GM18505 (cell line): ENCODE data around the gene SOX8.

ENCODE experiments used
- ATAC-seq: cut with Tn5 transposase; IDR thresholded peaks from one replicate; pipeline ENCODE4 v1.9.1; 2021; ENCODE audit not compliant: unreplicated experiment
- POLR2A ChIP-seq: IDR thresholded peaks from 4 replicates; pipeline ENCODE4 v1.6.1; 2011; ENCODE audit warnings: borderline replicate concordance; ENCODE audit not compliant: insufficient read depth, insufficient read length; ENCODE audit errors: extremely low read depth

SOX8 gene

GRCh38 chr16:981695-982144, at the start of gene SOX8:
Gene SOX8 (plus strand): TSS chr16:981770. CDS start chr16:981923, 153 bp downstream.
- no peak for TF ChIP-seq POLR2A
- no peak for ATAC-seq

DNA sequence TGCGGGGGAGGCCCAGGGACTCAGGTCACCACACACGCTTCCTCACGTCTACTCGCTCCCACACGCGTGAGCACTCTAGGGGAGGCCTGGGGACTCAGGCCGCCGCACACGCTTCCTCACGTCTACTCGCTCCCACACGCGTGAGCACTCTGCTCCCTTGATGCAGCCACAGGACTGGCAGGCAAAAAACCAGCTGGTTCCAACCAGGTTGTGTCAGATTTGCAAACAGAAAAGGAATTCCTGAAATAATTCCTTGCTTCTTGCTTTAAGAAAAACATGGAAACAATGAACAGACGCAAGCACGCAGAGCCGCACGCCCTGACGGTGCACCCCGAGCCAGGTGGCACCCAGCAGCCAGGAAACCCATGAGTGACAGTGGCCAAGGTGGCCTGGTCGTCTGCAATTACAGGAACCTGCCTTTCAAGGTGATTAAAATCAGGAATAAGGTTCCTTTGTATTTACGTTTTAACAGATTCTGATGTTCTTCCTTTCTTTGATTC, 48.7 kb upstream of the SOX8 start:
- ATAC-seq, result no peak
- TF ChIP-seq POLR2A, result no peak

DNA sequence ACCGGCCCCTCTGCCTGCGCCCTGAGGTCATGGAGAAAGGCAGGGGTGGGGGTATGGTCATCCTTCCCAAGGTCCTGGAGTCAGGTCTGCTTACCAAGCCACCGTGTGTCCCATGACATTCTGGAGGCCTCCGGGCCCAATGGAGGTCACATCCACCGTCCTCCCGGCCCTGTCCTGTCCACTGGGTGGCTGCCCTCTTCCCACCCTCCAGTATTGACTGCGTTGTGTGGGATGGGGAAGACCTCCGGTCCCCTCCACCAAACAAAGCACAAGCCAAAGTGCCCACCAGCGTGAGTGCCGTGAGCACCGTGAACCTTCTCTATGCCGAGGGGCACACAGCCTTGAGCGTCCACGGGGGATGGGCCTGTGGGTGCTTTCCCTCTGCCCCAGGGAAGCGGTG, 48.0 kb upstream of the SOX8 start:
- TF ChIP-seq POLR2A, result no peak
- ATAC-seq, result no peak

DNA sequence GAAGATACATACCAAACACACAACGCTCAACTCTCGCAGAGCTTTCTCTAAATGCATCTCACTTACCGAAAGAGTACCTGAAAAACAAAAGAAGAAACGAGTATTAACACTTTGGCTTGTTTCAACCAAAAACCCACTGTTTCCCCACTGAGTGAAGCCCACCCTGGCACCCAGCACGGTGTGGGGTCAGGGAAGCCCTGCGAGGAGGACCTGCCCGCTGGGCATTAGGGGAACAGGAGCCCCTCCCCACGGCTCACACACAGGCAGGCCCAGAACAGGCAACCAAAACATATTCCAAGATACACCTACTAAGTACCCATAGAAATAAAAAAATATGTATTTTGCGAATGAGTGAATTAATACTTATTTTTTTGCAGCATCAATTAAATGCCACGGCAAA, 47.4 kb upstream of the SOX8 start:
- TF ChIP-seq POLR2A, result no peak
- no peak for ATAC-seq

GRCh38 chr16:935684-936083, 45.9 kb upstream of the SOX8 start:
- TF ChIP-seq POLR2A, result no peak
- no peak for ATAC-seq

- TF ChIP-seq POLR2A, result no peak
- ATAC-seq, result no peak
Measured at GRCh38 chr16:937311-937710, 44.3 kb upstream of the SOX8 start.

GRCh38 chr16:937723-938122, 43.8 kb upstream of the SOX8 start:
- TF ChIP-seq POLR2A, result no peak
- ATAC-seq, result no peak

DNA sequence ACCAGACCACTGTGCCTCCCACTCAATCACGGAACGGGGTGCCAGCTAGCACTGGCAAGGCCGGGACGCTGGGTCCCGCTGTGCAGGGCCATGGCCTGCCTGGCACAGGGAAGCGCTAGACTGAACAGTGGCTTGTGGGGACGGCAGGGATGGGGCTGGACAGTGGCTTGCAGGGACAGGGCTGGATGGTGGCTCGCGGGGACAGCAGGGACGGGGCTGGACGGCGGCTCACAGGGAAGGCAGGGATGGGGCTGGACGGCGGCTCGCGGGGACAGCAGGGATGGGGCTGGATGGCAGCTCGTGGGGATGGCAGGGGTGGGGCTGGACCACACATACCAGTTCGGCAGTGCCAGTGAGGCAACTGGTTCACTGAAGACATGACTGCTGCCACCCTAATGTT, 43.4 kb upstream of the SOX8 start:
- no peak for TF ChIP-seq POLR2A
- ATAC-seq, result no peak

DNA sequence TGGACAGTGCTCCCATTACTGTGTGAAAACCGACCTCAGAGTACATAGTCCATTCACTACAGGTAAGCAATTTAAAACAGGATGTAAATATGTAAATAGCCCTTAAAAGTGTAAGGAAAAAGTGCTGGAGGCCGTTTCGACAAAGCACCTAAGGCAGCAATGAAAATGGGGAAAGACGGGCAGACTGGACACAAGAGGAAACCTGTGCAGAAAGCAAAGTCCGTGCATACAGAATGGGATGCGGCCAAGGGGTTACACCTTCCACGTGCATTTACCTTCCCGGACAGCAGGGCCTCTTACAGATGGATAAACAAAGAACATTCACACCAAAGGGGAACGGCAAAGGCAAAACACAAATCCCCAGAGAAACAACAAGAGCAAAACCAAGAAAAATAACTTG, 42.8 kb upstream of the SOX8 start:
- no peak for TF ChIP-seq POLR2A
- ATAC-seq, result no peak

DNA sequence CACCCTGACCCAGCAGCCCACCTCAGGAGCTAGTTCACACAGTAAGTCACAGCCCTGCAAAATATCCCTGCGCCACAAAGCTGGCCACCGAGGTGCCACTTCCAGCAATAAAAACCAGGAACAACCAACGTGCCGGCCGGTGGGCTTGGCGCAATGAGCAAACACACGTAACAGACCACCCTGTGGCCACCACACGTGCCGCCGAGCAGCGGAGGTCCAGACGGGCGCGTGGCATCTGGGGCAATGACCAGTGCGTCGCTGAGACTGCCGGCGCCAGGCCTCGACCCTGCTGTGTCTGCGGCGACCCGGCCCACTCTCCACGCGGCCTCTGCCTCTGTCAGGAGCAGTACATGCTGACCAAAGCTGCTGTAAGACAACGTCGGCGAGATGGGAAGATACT, 42.3 kb upstream of the SOX8 start:
- no peak for ATAC-seq
- no peak for TF ChIP-seq POLR2A

DNA sequence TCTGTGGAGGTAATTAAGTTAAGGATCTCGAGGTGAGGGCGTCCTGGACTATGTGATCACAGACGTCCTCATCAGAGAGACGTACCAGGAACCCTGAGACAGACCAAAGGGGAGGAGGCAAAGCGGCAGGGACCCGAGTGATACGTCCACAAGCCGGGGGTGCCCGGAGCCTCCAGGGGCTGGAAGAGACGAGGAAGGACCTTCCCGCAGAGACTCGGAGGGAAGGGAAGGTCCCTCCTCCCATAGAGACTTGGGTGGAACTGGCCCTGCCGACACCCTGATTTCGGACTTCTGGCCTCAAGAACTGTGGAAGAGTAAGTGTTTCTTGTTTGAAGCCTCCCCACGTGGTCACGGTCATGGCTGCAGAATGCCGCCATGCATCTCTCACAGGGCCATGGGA, 41.6 kb upstream of the SOX8 start:
- TF ChIP-seq POLR2A, result no peak

DNA sequence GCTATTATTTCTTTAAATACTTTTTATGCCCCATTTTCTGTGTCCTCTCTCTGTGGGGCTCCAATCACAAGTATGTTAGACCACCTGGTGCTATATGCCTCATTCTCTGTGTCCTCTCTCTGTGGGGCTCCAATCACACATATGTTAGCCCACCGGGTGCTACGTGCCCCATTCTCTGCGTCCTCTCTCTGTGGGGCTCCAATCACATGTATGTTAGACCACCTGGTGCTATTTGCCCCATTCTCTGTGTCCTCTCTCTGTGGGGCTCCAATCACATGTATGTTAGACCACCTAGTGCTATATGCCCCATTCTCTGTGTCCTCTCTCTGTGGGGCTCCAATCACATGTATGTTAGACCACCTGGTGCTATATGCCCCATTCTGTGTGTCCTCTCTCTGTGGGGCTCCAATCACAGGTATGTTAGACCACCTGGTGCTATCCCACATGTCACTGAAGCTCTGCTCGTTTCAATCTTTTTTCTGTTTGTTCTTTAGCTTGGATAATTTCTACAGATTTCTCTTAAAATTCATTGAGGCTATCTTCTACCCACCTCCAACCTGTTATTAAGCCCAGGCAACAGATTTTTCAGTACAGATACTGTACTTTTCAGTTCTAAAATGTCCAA, 39.0 kb upstream of the SOX8 start:
- no peak for TF ChIP-seq POLR2A

More for the DNA sequence above, 41.6 kb upstream of the SOX8 start:
- no peak for ATAC-seq

GRCh38 chr16:943971-944370, 37.6 kb upstream of the SOX8 start:
- TF ChIP-seq POLR2A, result no peak
- no peak for ATAC-seq

More for the DNA sequence above, 39.0 kb upstream of the SOX8 start:
- ATAC-seq, result no peak

- TF ChIP-seq POLR2A, result no peak
- no peak for ATAC-seq
Measured at GRCh38 chr16:945271-946047, 36.1 kb upstream of the SOX8 start.
